WTC11 (cell line): ENCODE data around the gene TDRD9.

Experiments
- CREM ChIP-seq: sonication (generic); formaldehyde crosslinking; IDR thresholded peaks from 2 replicates; pipeline ENCODE4 v1.8.1; 2022; ENCODE audit warnings: mild to moderate bottlenecking, missing genetic modification reagents, moderate library complexity
- FOXJ3 ChIP-seq: sonication (generic); formaldehyde crosslinking; IDR thresholded peaks from 2 replicates; pipeline ENCODE4 v1.9.0; 2021; ENCODE audit warnings: missing genetic modification reagents, mild to moderate bottlenecking, borderline replicate concordance
- JUN ChIP-seq: sonication (generic); formaldehyde crosslinking; IDR thresholded peaks from 2 replicates; pipeline ENCODE4 v1.8.0; 2023; ENCODE audit warnings: mild to moderate bottlenecking, missing genetic modification reagents
- NR2C2 ChIP-seq: sonication (generic); formaldehyde crosslinking; IDR thresholded peaks from 2 replicates; pipeline ENCODE4 v1.8.0; 2022; ENCODE audit warnings: mild to moderate bottlenecking, missing genetic modification reagents
- TEAD1 ChIP-seq: sonication (generic); formaldehyde crosslinking; IDR thresholded peaks from 2 replicates; pipeline ENCODE4 v1.8.0; 2022; ENCODE audit warnings: mild to moderate bottlenecking, missing genetic modification reagents
- ZNF138 ChIP-seq: sonication (generic); formaldehyde crosslinking; conservative IDR thresholded peaks from 2 replicates; pipeline ENCODE4 v1.8.1; 2022; ENCODE audit warnings: mild to moderate bottlenecking, moderate library complexity, missing genetic modification reagents
- ZNF263 ChIP-seq: sonication (generic); formaldehyde crosslinking; IDR thresholded peaks from 2 replicates; pipeline ENCODE4 v1.8.1; 2022; ENCODE audit warnings: low read depth, mild to moderate bottlenecking, moderate library complexity, missing genetic modification reagents
- TF ChIP-seq, protein P1 (sequence below): fragments of 200-600 bp; IDR thresholded peaks from 2 replicates; pipeline ENCODE4 v1.8.0; 2022; ENCODE audit warnings: antibody characterized with exemption
- TF ChIP-seq, protein P2 (sequence below): sonication (generic); formaldehyde crosslinking; conservative IDR thresholded peaks from 2 replicates; pipeline ENCODE4 v1.8.1; 2022; ENCODE audit warnings: mild to moderate bottlenecking, missing genetic modification reagents
- TF ChIP-seq, protein P3 (sequence below): sonication (generic); formaldehyde crosslinking; IDR thresholded peaks from 2 replicates; pipeline ENCODE4 v1.8.1; 2022; ENCODE audit warnings: missing genetic modification reagents, borderline replicate concordance
- TF ChIP-seq, protein P4 (sequence below): sonication (generic); formaldehyde crosslinking; IDR thresholded peaks from 2 replicates; pipeline ENCODE4 v1.8.0; 2022; ENCODE audit warnings: mild to moderate bottlenecking, missing genetic modification reagents
- TF ChIP-seq, protein P5 (sequence below): sonication (generic); formaldehyde crosslinking; IDR thresholded peaks from 2 replicates; pipeline ENCODE4 v1.8.1; 2022; ENCODE audit warnings: mild to moderate bottlenecking, missing genetic modification reagents, moderate library complexity, borderline replicate concordance
- TF ChIP-seq, protein P6 (sequence below): sonication (generic); formaldehyde crosslinking; IDR thresholded peaks from 2 replicates; pipeline ENCODE4 v1.8.0; 2022; ENCODE audit warnings: mild to moderate bottlenecking, missing genetic modification reagents

DNA sequence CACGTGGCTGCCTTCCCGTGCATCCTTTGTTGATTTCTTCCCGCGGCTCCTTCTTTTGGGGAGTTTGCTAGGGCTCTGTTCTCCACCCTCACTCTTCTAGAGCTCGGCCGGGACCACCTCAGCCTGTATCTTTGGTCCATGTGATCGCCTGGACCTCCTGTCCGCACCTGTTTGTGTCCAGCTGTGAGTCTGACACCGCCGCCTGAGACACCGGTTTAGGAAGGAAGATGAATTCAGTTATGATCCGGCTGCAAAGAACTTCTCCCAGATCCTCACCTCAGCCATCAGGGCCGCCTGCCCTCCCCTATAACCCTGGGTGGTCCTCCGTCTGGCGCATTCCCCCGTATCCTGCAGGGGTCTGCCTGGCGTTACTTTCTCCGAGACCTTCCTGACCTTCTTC, 690 bp upstream of the TDRD9 start:
- TF ChIP-seq, protein P1, sequence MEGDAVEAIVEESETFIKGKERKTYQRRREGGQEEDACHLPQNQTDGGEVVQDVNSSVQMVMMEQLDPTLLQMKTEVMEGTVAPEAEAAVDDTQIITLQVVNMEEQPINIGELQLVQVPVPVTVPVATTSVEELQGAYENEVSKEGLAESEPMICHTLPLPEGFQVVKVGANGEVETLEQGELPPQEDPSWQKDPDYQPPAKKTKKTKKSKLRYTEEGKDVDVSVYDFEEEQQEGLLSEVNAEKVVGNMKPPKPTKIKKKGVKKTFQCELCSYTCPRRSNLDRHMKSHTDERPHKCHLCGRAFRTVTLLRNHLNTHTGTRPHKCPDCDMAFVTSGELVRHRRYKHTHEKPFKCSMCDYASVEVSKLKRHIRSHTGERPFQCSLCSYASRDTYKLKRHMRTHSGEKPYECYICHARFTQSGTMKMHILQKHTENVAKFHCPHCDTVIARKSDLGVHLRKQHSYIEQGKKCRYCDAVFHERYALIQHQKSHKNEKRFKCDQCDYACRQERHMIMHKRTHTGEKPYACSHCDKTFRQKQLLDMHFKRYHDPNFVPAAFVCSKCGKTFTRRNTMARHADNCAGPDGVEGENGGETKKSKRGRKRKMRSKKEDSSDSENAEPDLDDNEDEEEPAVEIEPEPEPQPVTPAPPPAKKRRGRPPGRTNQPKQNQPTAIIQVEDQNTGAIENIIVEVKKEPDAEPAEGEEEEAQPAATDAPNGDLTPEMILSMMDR: no peak
- TF ChIP-seq, protein P2, sequence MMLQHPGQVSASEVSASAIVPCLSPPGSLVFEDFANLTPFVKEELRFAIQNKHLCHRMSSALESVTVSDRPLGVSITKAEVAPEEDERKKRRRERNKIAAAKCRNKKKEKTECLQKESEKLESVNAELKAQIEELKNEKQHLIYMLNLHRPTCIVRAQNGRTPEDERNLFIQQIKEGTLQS (CRISPR knock-in tag): no peak
- TF ChIP-seq, protein P3, sequence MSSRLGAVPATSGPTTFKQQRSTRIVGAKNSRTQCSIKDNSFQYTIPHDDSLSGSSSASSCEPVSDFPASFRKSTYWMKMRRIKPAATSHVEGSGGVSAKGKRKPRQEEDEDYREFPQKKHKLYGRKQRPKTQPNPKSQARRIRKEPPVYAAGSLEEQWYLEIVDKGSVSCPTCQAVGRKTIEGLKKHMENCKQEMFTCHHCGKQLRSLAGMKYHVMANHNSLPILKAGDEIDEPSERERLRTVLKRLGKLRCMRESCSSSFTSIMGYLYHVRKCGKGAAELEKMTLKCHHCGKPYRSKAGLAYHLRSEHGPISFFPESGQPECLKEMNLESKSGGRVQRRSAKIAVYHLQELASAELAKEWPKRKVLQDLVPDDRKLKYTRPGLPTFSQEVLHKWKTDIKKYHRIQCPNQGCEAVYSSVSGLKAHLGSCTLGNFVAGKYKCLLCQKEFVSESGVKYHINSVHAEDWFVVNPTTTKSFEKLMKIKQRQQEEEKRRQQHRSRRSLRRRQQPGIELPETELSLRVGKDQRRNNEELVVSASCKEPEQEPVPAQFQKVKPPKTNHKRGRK: no peak
- TF ChIP-seq ZNF138 (no peak), FOXJ3 (CRISPR knock-in tag) (no peak), NR2C2 (no peak), CREM (CRISPR knock-in tag) (no peak), JUN (no peak), ZNF263 (CRISPR knock-in tag) (no peak), TEAD1 (CRISPR knock-in tag) (no peak)
- TF ChIP-seq, protein P4, sequence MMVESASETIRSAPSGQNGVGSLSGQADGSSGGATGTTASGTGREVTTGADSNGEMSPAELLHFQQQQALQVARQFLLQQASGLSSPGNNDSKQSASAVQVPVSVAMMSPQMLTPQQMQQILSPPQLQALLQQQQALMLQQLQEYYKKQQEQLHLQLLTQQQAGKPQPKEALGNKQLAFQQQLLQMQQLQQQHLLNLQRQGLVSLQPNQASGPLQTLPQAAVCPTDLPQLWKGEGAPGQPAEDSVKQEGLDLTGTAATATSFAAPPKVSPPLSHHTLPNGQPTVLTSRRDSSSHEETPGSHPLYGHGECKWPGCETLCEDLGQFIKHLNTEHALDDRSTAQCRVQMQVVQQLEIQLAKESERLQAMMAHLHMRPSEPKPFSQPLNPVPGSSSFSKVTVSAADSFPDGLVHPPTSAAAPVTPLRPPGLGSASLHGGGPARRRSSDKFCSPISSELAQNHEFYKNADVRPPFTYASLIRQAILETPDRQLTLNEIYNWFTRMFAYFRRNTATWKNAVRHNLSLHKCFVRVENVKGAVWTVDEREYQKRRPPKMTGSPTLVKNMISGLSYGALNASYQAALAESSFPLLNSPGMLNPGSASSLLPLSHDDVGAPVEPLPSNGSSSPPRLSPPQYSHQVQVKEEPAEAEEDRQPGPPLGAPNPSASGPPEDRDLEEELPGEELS (CRISPR knock-in tag): no peak
- TF ChIP-seq, protein P5, sequence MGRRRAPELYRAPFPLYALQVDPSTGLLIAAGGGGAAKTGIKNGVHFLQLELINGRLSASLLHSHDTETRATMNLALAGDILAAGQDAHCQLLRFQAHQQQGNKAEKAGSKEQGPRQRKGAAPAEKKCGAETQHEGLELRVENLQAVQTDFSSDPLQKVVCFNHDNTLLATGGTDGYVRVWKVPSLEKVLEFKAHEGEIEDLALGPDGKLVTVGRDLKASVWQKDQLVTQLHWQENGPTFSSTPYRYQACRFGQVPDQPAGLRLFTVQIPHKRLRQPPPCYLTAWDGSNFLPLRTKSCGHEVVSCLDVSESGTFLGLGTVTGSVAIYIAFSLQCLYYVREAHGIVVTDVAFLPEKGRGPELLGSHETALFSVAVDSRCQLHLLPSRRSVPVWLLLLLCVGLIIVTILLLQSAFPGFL (CRISPR knock-in tag): no peak
- TF ChIP-seq, protein P6, sequence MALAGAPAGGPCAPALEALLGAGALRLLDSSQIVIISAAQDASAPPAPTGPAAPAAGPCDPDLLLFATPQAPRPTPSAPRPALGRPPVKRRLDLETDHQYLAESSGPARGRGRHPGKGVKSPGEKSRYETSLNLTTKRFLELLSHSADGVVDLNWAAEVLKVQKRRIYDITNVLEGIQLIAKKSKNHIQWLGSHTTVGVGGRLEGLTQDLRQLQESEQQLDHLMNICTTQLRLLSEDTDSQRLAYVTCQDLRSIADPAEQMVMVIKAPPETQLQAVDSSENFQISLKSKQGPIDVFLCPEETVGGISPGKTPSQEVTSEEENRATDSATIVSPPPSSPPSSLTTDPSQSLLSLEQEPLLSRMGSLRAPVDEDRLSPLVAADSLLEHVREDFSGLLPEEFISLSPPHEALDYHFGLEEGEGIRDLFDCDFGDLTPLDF (CRISPR knock-in tag): no peak
